HG03039 (cell line): Measurements from ENCODE around the gene ALKBH6.

Source experiments
- ATAC-seq: cut with Tn5 transposase; IDR thresholded peaks from one replicate; pipeline ENCODE4 v1.9.1; 2021; ENCODE audit warnings: mild to moderate bottlenecking, moderate library complexity; ENCODE audit not compliant: unreplicated experiment

ALKBH6 gene

GRCh38 chr19:35960432-35960972, 53.5 kb downstream of the ALKBH6 start:
- no peak for ATAC-seq

GRCh38 chr19:35959968-35960320, 54.1 kb downstream of the ALKBH6 start:
- no peak for ATAC-seq
